HepG2 (cell line): ENCODE results near the gene PIAS1. TPM values are rescaled to one million over a fixed set of nuclear protein-coding genes. Genes with fewer than 3 reads are reported as not detected.
A peak's percentile ranks its signal among the peaks of the same experiment; 100 is the strongest.

Experiments used
- ATAC-seq: fragments of 200-7000 bp; cut with Tn5 transposase; 3 replicates; pipeline ENCODE4 v1.9.1; 2020; ENCODE audit warnings: mild to moderate bottlenecking, moderate library complexity
- BruUV-seq: library from RNA; stranded (reverse); fragments of 400-500 nt; replicated peaks from 2 replicates; lab custom pipeline; 2021; lab: Mats Ljungman, UMichigan
- CTCF ChIA-PET: fragments of 300-600 bp; formaldehyde crosslinking; extraction: SDS; loops from one replicate; lab custom pipeline; 2021; ENCODE audit warnings: low total read pairs, inconsistent platforms, low intra/inter-chr PET ratio; lab: Yijun Ruan, JAX
- POLR2A ChIA-PET: fragments of 350-600 bp; sonication (Branson Sonifier 250); formaldehyde crosslinking; loops from one replicate; lab custom pipeline; 2020; ENCODE audit warnings: antibody characterized with exemption, inconsistent platforms; lab: Yijun Ruan, JAX
- DNase-seq: peaks from one replicate; pipeline ENCODE4 v3.0.0-alpha.2; 2015; ENCODE audit warnings: low spot score
- FAIRE-seq: peaks from 3 replicates; lab custom pipeline; 2011; peaks lifted over from hg19 to GRCh38; lab: Jason Lieb, UNC
- H2AFZ ChIP-seq: one replicate; pipeline ENCODE4 v1.6.1; 2011; ENCODE audit warnings: low read length, inconsistent platforms
- H3K27ac ChIP-seq: fragments of 300-600 bp; 3 replicates; pipeline ENCODE4 v1.8.0; 2011; ENCODE audit warnings: mixed run types, mild to moderate bottlenecking, mixed read lengths, low read length, inconsistent platforms; ENCODE audit not compliant: insufficient read depth; ENCODE audit errors: extremely low read length
- H3K27me3 ChIP-seq, 2 experiments: fragments of 200-600 bp in 1 of 2; 2 replicates in 1 of 2; 3 replicates in 1 of 2; pipeline versions ENCODE4 v1.6.0 to v1.8.0; 2011; ENCODE audit warnings: low read length in 2 of 2, mild to moderate bottlenecking in 2 of 2, moderate library complexity in 2 of 2, inconsistent platforms in 1 of 2; ENCODE audit not compliant: insufficient read depth in 2 of 2, control insufficient read depth in 1 of 2
- H3K36me3 ChIP-seq, 2 experiments: fragments of 200-600 bp in 1 of 2; replicated peaks in 1 of 2; 2 replicates in 1 of 2; 3 replicates in 1 of 2; pipeline versions ENCODE4 v1.5.1 to v1.8.0; 2011; ENCODE audit warnings: low read length in 2 of 2, inconsistent platforms in 1 of 2; ENCODE audit not compliant: insufficient read depth in 2 of 2, control insufficient read depth in 1 of 2
- H3K4me1 ChIP-seq: 2 replicates; pipeline ENCODE4 v1.5.1; 2012; ENCODE audit warnings: low read length, inconsistent platforms; ENCODE audit not compliant: insufficient read depth
- H3K4me2 ChIP-seq: 2 replicates; pipeline ENCODE4 v1.6.0; 2011; ENCODE audit warnings: low read depth, low read length, inconsistent platforms
- H3K4me3 ChIP-seq, 3 experiments: fragments of 200-600 bp in 1 of 3; sonication (generic), shearing (Covaris generic) in 1 of 3; replicated peaks in 1 of 3; 2 replicates each; pipeline ENCODE4 v1.5.1; 2011 to 2016; ENCODE audit warnings: low read length in 3 of 3, inconsistent platforms in 2 of 3, low read depth in 2 of 3, mild to moderate bottlenecking in 2 of 3, control low read depth in 1 of 3, mixed read lengths in 1 of 3; ENCODE audit not compliant: insufficient read depth in 1 of 3
- H3K79me2 ChIP-seq: one replicate; pipeline ENCODE4 v1.6.1; 2011; ENCODE audit warnings: low read length, inconsistent platforms; ENCODE audit not compliant: insufficient read depth
- H3K9ac ChIP-seq: 2 replicates; pipeline ENCODE4 v1.6.0; 2011; ENCODE audit warnings: mild to moderate bottlenecking, low read depth, low read length, inconsistent platforms; ENCODE audit not compliant: insufficient read depth
- H3K9me3 ChIP-seq: 2 replicates; pipeline ENCODE4 v1.5.1; 2012; ENCODE audit warnings: mild to moderate bottlenecking, low read length
- H4K20me1 ChIP-seq: 2 replicates; pipeline ENCODE4 v1.6.0; 2011; ENCODE audit warnings: inconsistent platforms, mild to moderate bottlenecking, low read length, moderate library complexity; ENCODE audit not compliant: insufficient read depth
- ADNP ChIP-seq: sonication (generic); formaldehyde crosslinking; IDR thresholded peaks from 2 replicates; pipeline ENCODE4 v1.4.0; 2020; ENCODE audit warnings: missing genetic modification reagents
- AHR ChIP-seq: IDR thresholded peaks from 2 replicates; pipeline ENCODE4 v1.6.1; 2018; ENCODE audit warnings: missing genetic modification reagents, missing compliant biosample characterization
- ARID3A ChIP-seq: IDR thresholded peaks from 2 replicates; pipeline ENCODE4 v1.6.1; 2012; ENCODE audit warnings: low read depth, low read length, improper control_type of control experiment
- ARID4A ChIP-seq: sonication (generic); formaldehyde crosslinking; IDR thresholded peaks from 2 replicates; pipeline ENCODE4 v1.5.0; 2020; ENCODE audit warnings: mild to moderate bottlenecking, missing genetic modification reagents, borderline replicate concordance
- CREBL2 ChIP-seq: sonication (generic); formaldehyde crosslinking; IDR thresholded peaks from 2 replicates; pipeline ENCODE4 v1.8.1; 2023; ENCODE audit warnings: missing genetic modification reagents, mild to moderate bottlenecking, borderline replicate concordance
- FOXM1 ChIP-seq: sonication (generic); formaldehyde crosslinking; IDR thresholded peaks from 2 replicates; pipeline ENCODE4 v1.5.0; 2020; ENCODE audit warnings: missing genetic modification reagents
- FUBP1 ChIP-seq: sonication (generic); formaldehyde crosslinking; IDR thresholded peaks from 2 replicates; pipeline ENCODE4 v1.5.1; 2020; ENCODE audit warnings: missing genetic modification reagents, mild to moderate bottlenecking, borderline replicate concordance
- PCBP1 ChIP-seq: fragments of 200-400 bp; formaldehyde crosslinking; IDR thresholded peaks from 2 replicates; pipeline ENCODE4 v1.6.1; 2017; ENCODE audit warnings: mild to moderate bottlenecking, low read depth, low read length, borderline replicate concordance
- REL ChIP-seq: sonication (generic); formaldehyde crosslinking; conservative IDR thresholded peaks from 2 replicates; pipeline ENCODE4 v1.8.0; 2022; ENCODE audit warnings: mild to moderate bottlenecking, missing genetic modification reagents, moderate library complexity
- SIN3A ChIP-seq: IDR thresholded peaks from 2 replicates; pipeline ENCODE4 v1.6.1; 2011; ENCODE audit warnings: low read depth, mild to moderate bottlenecking, control low read depth, low read length, borderline replicate concordance
- SNRNP70 ChIP-seq: fragments of 200-400 bp; formaldehyde crosslinking; IDR thresholded peaks from 2 replicates; pipeline ENCODE4 v1.6.1; 2017; ENCODE audit warnings: mild to moderate bottlenecking, low read depth, low read length, moderate library complexity
- SOX5 ChIP-seq: IDR thresholded peaks from 2 replicates; pipeline ENCODE4 v1.6.1; 2016; ENCODE audit warnings: borderline replicate concordance
- TAF1 ChIP-seq: sonication (generic); formaldehyde crosslinking; IDR thresholded peaks from 2 replicates; pipeline ENCODE4 v1.4.0; 2020; ENCODE audit warnings: missing genetic modification reagents
- TBP ChIP-seq: sonication (generic); formaldehyde crosslinking; IDR thresholded peaks from 2 replicates; pipeline ENCODE4 v1.5.0; 2020; ENCODE audit warnings: missing genetic modification reagents
- THYN1 ChIP-seq: sonication (generic); formaldehyde crosslinking; IDR thresholded peaks from 2 replicates; pipeline ENCODE4 v1.8.1; 2023; ENCODE audit warnings: low read depth, mild to moderate bottlenecking, moderate library complexity, missing genetic modification reagents, borderline replicate concordance
- ZEB1 ChIP-seq: IDR thresholded peaks from 2 replicates; pipeline ENCODE4 v1.6.1; 2012; ENCODE audit warnings: mild to moderate bottlenecking, low read depth, inconsistent platforms; ENCODE audit not compliant: insufficient replicate concordance
- ZNF121 ChIP-seq: sonication (generic); formaldehyde crosslinking; IDR thresholded peaks from 2 replicates; pipeline ENCODE4 v1.5.0; 2020; ENCODE audit warnings: mild to moderate bottlenecking, missing genetic modification reagents
- ZSCAN20 ChIP-seq: sonication (generic); formaldehyde crosslinking; IDR thresholded peaks from 2 replicates; pipeline ENCODE4 v1.4.0; 2020; ENCODE audit warnings: missing genetic modification reagents, mild to moderate bottlenecking, borderline replicate concordance
- WGBS: methylation state at CpG from one replicate; pipeline ENCODE4 v1.1.6; 2017; ENCODE audit warnings: low lambda C conversion rate; 5-methylcytosine and 5-hydroxymethylcytosine counted together
- in situ Hi-C: cut with HindIII; loops from 2 replicates; pipeline ENCODE4 v1.10.0; 2017; ENCODE audit warnings: low pct_unique_long_range_greater_than_20kb; ENCODE audit not compliant: extremely low pct_ligation_motif_present
- intact Hi-C: fragments of 100-400 bp; cut with micrococcal nuclease; formaldehyde crosslinking; loops from one replicate; pipeline ENCODE4 v1.10.0; 2022; ENCODE audit not compliant: unreplicated experiment
- polyA plus RNA-seq, 8 experiments: library from polyadenylated mRNA; depleted of rRNA in 3 of 8; stranded (reverse) in 7 of 8; unstranded in 1 of 8; fragments of >200 nt; fragmentation: Illumina TruSeq in 4 of 8; extraction: Trizol in 4 of 8; gene quantifications; 2 replicates each; pipeline versions ENCODE4 v1.2.1 to v1.2.3, GENCODE V29; 2011 to 2016; ENCODE audit warnings: low read depth in 4 of 8, missing spikeins in 1 of 8, mixed read lengths in 1 of 8; ENCODE audit not compliant: insufficient read depth in 1 of 8
- total RNA-seq, 5 experiments: library from RNA; depleted of rRNA; stranded (reverse); fragments of >200 nt; fragmentation: Illumina TruSeq; extraction: Trizol; gene quantifications; 2 replicates each; pipeline ENCODE4 v1.2.3, GENCODE V29; 2016; ENCODE audit warnings: low read depth in 1 of 5

The PIAS1 gene
- total and polyA plus RNA-seq, 2 of the 13 experiments (the other 11 are each of a cell fraction or from before 2014, with no cell fraction given) = 20.7 to 33.7 TPM

GRCh38 chr15:68020685-68021084, 33.4 kb upstream of the PIAS1 start:
- H3K4me2 ChIP-seq = peak overlapping the region; percentile 48; the same call in 1 of the 2 replicates
- H2AFZ ChIP-seq = no peak overlapping the region
- no peaks in the 10 kb centered on the region for H4K20me1 ChIP-seq
- no peaks in the 10 kb centered on the region for H3K9me3 ChIP-seq
- 2% methylated on average over 3 of the region's 3 CpGs for WGBS
- CTCF ChIA-PET = no interaction called here
- H3K27ac ChIP-seq = no peak overlapping the region
- no peaks in the 10 kb centered on the region for H3K36me3 ChIP-seq
- in situ Hi-C loops = no loop called here
- peaks cover 0 to 19% of the 10 kb centered on the region in 2 experiments; a peak in 1 of 5 replicates for H3K27me3 ChIP-seq
- BruUV-seq = no TSS peak
- POLR2A ChIA-PET = no interaction called here
- no peak overlapping the region for H3K9ac ChIP-seq
- no peaks in the 10 kb centered on the region for H3K79me2 ChIP-seq
- DNase-seq (no peak), ATAC-seq (no peak), FAIRE-seq (no peak)
- intact Hi-C loops = no loop called here
- no peak overlapping the region for H3K4me3 ChIP-seq
- peaks cover 39% of the 10 kb centered on the region for H3K4me1 ChIP-seq
- no peak for TF ChIP-seq CREBL2 (CRISPR knock-in tag)
- TF ChIP-seq PCBP1 = no peak
- no peak for TF ChIP-seq FOXM1 (CRISPR knock-in tag)
- no peak for TF ChIP-seq TBP (CRISPR knock-in tag)
- TF ChIP-seq ARID3A = no peak
- no peak for TF ChIP-seq TAF1 (CRISPR knock-in tag)
- TF ChIP-seq ARID4A (CRISPR knock-in tag) = no peak
- no peak for TF ChIP-seq ZNF121 (CRISPR knock-in tag)
- TF ChIP-seq SOX5 (CRISPR knock-in tag) = no peak
- TF ChIP-seq ZEB1 = no peak
- TF ChIP-seq FUBP1 = no peak
- TF ChIP-seq SIN3A = no peak
- TF ChIP-seq THYN1 (CRISPR knock-in tag) = no peak
- TF ChIP-seq AHR (CRISPR knock-in tag) = no peak
- no peak for TF ChIP-seq ADNP (CRISPR knock-in tag)
- no peak for TF ChIP-seq ZSCAN20 (CRISPR knock-in tag)
- no peak for TF ChIP-seq REL
- TF ChIP-seq SNRNP70 = no peak
